GM12872 (cell line): Measurements from ENCODE around the gene TSPAN10.

Source experiments
- TF ChIP-seq, protein P1 (sequence below): IDR thresholded peaks from 3 replicates; pipeline ENCODE4 v1.5.1; 2011; ENCODE audit warnings: low read depth, mild to moderate bottlenecking, low read length, moderate library complexity; ENCODE audit not compliant: insufficient read depth

The TSPAN10 gene

DNA sequence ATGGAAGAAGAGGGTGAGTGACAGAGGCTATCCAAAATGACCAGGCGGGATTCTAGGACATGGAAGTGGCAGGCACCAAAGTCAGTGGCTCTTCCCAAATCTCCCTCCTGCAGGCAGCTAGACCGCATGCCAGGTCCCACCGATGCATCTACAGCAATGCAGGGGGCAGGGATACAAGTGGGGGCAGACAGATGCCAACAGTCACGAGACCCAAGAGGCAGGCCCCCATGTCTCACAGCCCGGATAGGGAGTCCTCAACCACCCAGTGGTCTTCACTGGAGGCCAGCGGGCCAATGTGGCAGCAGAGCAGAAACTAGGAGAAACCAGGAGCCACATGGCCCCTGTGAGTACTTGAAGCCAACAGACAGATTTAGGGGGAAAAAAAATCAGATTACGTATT, 20.1 kb upstream of the TSPAN10 start:
- TF ChIP-seq, protein P1, sequence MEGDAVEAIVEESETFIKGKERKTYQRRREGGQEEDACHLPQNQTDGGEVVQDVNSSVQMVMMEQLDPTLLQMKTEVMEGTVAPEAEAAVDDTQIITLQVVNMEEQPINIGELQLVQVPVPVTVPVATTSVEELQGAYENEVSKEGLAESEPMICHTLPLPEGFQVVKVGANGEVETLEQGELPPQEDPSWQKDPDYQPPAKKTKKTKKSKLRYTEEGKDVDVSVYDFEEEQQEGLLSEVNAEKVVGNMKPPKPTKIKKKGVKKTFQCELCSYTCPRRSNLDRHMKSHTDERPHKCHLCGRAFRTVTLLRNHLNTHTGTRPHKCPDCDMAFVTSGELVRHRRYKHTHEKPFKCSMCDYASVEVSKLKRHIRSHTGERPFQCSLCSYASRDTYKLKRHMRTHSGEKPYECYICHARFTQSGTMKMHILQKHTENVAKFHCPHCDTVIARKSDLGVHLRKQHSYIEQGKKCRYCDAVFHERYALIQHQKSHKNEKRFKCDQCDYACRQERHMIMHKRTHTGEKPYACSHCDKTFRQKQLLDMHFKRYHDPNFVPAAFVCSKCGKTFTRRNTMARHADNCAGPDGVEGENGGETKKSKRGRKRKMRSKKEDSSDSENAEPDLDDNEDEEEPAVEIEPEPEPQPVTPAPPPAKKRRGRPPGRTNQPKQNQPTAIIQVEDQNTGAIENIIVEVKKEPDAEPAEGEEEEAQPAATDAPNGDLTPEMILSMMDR = no peak

- TF ChIP-seq, protein P1 = no peak
These were observed 15.4 kb upstream of the TSPAN10 start for GRCh38 chr17:81621494-81622130.

- TF ChIP-seq, protein P1 = no peak
These were observed 6.7 kb upstream of the TSPAN10 start for GRCh38 chr17:81630274-81630673.

DNA sequence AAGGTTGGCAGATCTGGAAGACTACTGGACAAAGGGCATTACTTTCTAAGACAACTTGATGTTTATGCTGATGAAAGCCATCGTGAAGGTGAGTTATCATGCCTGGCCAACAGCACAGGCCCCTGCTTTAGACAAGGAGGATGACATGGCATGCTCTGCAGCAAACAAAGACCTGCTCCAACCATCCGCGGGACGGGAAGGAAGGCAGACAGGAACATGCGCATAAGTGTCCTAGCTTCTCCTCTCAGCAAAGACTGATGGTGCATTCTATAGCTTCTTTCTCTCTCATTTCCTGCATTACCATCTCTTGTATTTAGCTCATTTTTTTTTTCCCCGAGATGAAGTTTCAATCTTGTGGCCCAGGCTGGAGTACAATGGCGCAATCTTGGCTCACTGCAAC, 5.5 kb upstream of the TSPAN10 start:
- TF ChIP-seq, protein P1 = no peak

DNA sequence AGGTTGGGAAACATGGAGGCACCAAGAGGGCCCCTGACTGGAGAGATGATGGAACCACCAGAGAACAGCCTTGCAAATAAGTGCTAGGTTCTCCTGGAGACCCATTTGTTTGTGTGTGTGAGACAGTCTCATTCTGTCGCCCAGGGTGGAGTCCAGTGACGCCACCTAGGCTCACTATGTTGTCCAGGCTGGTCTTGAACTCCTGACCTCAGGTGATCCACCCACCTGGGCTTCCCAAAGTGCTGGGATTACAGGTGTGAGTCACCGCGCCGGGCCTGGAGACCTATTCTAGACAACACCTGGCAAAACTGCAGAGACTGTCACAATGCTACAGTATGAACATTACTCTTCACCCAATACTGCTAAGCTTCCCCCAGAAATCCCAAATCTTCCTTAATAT, 1.6 kb upstream of the TSPAN10 start:
- TF ChIP-seq, protein P1 = no peak

- TF ChIP-seq, protein P1 = no peak
These were observed 957 bp upstream of the TSPAN10 start for GRCh38 chr17:81635973-81636504.

DNA sequence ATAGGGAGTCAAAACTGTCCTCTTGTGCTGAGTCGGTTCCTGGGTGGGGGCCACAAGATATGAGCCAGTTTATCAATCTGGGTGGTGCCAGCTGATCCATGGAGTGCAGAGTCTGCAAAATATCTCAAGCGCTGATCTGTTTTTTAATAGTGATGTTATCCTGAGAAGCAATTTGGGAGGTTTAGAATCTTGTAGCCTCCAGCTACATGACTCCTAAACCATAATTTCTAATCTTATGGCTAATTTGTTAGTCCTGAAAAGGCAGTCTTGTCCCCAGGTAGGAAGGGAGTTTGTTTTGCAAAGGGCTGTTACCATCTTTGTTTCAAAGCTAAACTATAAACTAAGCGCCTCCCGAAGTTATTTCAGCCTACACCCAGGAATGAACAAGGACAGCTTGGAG, 1.7 kb downstream of the TSPAN10 start:
- TF ChIP-seq, protein P1 = no peak
